Naive B cell (primary cell): ENCODE measurements around the gene SECTM1. TPM values are rescaled to one million over a fixed set of nuclear protein-coding genes. Genes with fewer than 3 reads are reported as not detected.

Experiments used
- ATAC-seq, 2 donors: fragments of 150-1000 bp; cut with Tn5 transposase; 2 replicates each; pipeline ENCODE4 v1.10.0; 2021; ENCODE audit warnings: low read depth in 2 of 2, mild to moderate bottlenecking in 2 of 2, moderate library complexity in 2 of 2
- DNase-seq: peaks from one replicate; pipeline ENCODE4 v3.0.0; 2022
- H3K27ac Mint-ChIP-seq, 6 donors: one replicate each; pipeline ENCODE4 v1.8.0; 2020 to 2022; ENCODE audit warnings: mild to moderate bottlenecking in 6 of 6, mixed read lengths in 6 of 6, moderate library complexity in 5 of 6, inconsistent platforms in 2 of 6
- H3K27me3 Mint-ChIP-seq, 3 donors: one replicate each; pipeline ENCODE4 v1.8.0; 2021 to 2022; ENCODE audit warnings: mixed read lengths in 3 of 3, mild to moderate bottlenecking in 1 of 3
- H3K36me3 Mint-ChIP-seq, 2 donors: one replicate each; pipeline ENCODE4 v1.8.0; 2020 to 2022; ENCODE audit warnings: mixed read lengths in 2 of 2, inconsistent platforms in 1 of 2, mild to moderate bottlenecking in 1 of 2
- H3K4me1 Mint-ChIP-seq, 3 donors: one replicate each; pipeline ENCODE4 v1.8.0; 2020 to 2022; ENCODE audit warnings: mixed read lengths in 3 of 3, inconsistent platforms in 1 of 3, mild to moderate bottlenecking in 1 of 3, moderate library complexity in 1 of 3
- H3K4me3 Mint-ChIP-seq, 8 donors: one replicate each; pipeline ENCODE4 v1.8.0; 2020 to 2022; ENCODE audit warnings: mild to moderate bottlenecking in 8 of 8, mixed read lengths in 8 of 8, moderate library complexity in 8 of 8, inconsistent platforms in 2 of 8
- H3K9me3 Mint-ChIP-seq, 7 donors: one replicate each; pipeline ENCODE4 v1.8.0; 2020 to 2022; ENCODE audit warnings: mixed read lengths in 7 of 7, mild to moderate bottlenecking in 5 of 7, inconsistent platforms in 2 of 7, moderate library complexity in 1 of 7
- polyA plus RNA-seq, 6 donors: library from polyadenylated mRNA; unstranded; fragments of 300-500 nt; fragmentation: Illumina TruSeq; gene quantifications; one replicate each; pipeline ENCODE4 v1.2.3, GENCODE V29; 2021; ENCODE audit warnings: low read depth in 6 of 6

SECTM1 gene
- polyA plus RNA-seq, 6 donors from 2014 or later = 0.19 to 2.2 TPM; not detected in 4

DNA sequence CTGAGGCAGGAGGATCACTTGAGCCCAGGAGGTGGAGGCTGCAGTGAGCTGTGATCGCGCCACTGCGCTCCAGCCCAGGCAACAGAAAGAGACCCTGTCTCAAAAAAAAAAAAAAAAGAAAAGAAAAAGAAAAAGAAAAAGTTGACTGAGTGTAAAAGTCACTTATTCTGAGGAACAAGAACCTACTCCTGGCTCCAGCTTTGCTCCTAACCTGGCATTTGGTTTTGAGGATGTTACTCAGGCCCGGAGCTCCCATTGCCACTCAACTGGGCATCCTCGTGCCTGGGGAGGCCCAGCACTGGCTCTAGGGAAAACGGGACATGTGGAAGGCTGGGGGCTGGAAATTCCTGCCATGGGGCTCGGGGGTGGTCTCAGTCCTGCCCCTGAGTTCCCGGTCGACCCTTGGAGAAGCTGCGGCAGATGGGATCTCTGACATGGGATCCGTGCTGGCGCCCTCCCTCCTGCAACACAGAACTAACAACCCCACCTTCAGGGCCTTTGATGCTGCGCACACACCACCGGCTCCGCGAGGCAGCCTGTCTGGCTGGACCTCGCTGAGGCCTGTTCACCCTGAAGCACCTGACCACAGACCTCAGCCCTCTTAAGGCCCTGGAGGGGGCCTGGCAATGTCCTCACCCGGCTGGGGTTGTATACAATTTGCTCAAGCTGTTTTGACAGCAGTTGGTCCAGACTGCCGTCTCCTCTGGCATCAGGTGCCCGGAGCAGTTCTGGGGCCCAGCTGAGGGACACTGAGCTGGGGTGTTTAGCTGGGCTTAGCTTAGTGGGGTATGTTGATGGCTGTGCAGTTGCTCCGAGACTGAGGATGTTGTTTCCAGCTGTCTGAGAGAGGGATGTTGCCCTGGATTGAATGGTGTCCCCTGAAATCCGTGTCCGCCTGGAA lies 28.5 kb downstream of the SECTM1 start:
- H3K4me3 Mint-ChIP-seq = no peak overlapping the region
- DNase-seq = no peak
- H3K36me3 Mint-ChIP-seq = no peaks in the 10 kb centered on the region
- H3K27ac Mint-ChIP-seq = peak overlapping the region in 2 of 6 donors; percentile 34 to 65
- ATAC-seq = no peak
- H3K4me1 Mint-ChIP-seq = peaks cover 22 to 36% (median 28%) of the 10 kb centered on the region in 3 donors
- H3K27me3 Mint-ChIP-seq = peaks cover 5 to 10% (median 9%) of the 10 kb centered on the region in 3 donors
- no peaks in the 10 kb centered on the region for H3K9me3 Mint-ChIP-seq

DNA sequence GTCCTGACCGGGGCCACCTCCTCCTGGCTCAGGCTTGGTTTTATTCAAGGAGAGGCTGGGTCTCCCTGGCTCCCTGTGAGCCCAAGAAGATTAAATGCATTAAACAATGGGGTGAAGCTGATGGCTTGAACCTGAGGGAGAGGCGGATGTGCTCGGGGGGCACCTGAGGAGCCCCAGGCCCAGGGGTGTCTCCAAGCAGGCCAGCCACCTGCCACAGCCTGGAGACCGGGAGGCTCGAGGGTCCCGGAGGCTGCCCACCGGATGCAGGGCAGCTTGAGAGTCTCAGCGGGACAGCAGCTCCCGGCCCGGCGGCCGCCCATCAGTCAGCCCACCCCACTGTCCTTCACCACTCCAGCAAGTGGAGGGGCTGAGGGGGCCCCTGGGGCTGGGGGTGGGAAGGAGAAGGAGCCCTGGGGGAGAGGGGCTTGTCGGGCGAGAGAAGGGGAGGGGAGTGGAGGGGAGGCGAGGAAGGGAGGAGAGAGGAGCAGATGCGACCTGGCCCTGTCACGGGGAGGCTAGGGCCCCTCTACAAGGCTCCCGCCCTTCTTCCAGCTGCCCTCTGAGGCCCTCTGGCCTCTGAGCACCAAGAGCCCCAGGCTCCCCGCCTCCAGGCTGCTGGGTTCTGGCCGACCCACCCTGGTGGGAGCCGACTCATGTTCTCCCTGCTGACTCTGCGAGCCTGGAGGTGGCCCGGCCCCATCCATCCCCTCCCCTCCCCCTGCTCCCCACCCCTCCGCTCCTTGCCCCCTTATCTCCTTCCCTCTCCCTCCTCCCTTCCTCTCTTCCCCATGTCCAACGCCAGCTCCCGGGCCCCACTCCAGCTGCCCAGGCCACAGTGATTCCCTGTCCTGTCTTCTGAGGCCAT lies 29.4 kb downstream of the SECTM1 start:
- Mint-ChIP-seq H3K9me3 (no peaks in the 10 kb centered on the region), H3K4me3 (no peak overlapping the region), H3K4me1 (peaks cover 27 to 45% (median 34%) of the 10 kb centered on the region in 3 donors), H3K27ac (no peak overlapping the region), H3K36me3 (no peaks in the 10 kb centered on the region), H3K27me3 (peaks cover 0 to 9% (median 6%) of the 10 kb centered on the region in 3 donors)
- no peak for ATAC-seq
- no peak for DNase-seq

- DNase-seq (no peak), ATAC-seq (no peak)
- Mint-ChIP-seq H3K9me3 (no peaks in the 10 kb centered on the region), H3K36me3 (no peaks in the 10 kb centered on the region), H3K4me1 (peaks cover 32 to 54% (median 41%) of the 10 kb centered on the region in 3 donors), H3K27ac (no peak overlapping the region), H3K27me3 (peaks cover 0 to 4% (median 0%) of the 10 kb centered on the region in 3 donors), H3K4me3 (peak overlapping the region in 1 of 8 donors; percentile 9)
Measured at GRCh38 chr17:82302991-82303943, 30.3 kb downstream of the SECTM1 start.

DNA sequence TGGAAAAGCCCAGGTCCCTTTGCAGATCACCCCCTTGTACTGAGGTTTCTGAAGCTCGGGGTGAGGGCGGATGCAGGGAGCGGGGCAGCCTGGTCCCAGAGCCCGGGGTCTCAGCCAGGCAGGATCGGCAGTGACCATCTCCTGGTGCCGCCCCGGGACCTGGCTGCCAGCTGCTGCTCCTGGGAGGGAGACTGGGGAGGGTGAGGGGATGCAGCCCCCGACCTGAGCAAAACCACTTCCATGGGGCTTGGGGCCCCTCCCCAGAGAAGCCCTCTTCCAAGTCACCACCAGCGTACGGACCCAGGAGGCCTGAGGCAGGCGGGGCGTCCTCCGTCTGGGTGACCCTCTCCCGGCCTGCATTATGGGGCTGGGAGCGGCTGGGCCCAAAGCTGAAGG lies 31.0 kb downstream of the SECTM1 start:
- no peak for DNase-seq
- H3K9me3 Mint-ChIP-seq = no peaks in the 10 kb centered on the region
- H3K27me3 Mint-ChIP-seq = no peaks in the 10 kb centered on the region
- peak overlapping the region in 5 of 8 donors; percentile 31 to 76 (median 66) for H3K4me3 Mint-ChIP-seq
- peaks cover 38 to 61% (median 48%) of the 10 kb centered on the region in 3 donors for H3K4me1 Mint-ChIP-seq
- no peaks in the 10 kb centered on the region for H3K36me3 Mint-ChIP-seq
- peak overlapping the region in 1 of 6 donors; percentile 100 for H3K27ac Mint-ChIP-seq
- no peak for ATAC-seq

- Mint-ChIP-seq H3K36me3 (no peaks in the 10 kb centered on the region), H3K4me1 (peaks cover 42 to 66% (median 53%) of the 10 kb centered on the region in 3 donors), H3K4me3 (peak overlapping the region; percentile 31 to 76 (median 62)), H3K27me3 (no peaks in the 10 kb centered on the region), H3K27ac (peak overlapping the region in 5 of 6 donors; percentile 49 to 100 (median 81)), H3K9me3 (no peaks in the 10 kb centered on the region)
- ATAC-seq (no peak), DNase-seq (peak; percentile 50)
Measured at GRCh38 chr17:82301916-82302567, 31.5 kb downstream of the SECTM1 start.

DNA sequence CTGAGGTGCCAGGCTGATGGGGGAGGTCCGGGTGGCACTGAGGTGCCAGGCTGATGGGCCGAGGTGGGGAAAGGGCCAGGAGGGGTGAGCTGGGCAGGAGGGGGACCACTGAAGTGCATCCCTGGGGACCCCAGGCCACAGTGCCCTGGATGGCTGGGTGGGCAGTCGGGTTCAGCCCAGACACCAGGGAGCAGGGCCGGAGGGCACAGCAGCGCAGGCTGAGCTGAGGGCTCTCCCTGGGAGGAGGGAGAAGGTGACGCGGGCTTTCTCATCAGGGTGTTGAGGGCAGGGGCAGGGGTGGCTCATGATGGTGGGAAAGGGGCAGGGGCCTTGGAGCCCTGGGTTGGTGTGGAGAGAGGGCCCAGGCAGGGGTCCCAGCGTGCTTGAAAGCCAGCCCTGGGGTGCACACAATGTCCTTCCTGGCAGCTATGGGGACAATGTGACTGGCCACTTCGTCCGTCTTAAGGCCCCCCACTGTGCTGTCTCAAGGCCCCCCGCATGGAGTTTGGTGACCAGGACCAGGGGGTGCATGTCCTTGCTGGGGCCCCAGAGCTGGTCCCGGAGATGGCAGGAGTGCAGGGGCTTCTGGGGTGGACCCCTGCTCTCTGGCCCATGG lies 32.2 kb downstream of the SECTM1 start:
- no peaks in the 10 kb centered on the region for H3K9me3 Mint-ChIP-seq
- ATAC-seq (no peak), DNase-seq (no peak)
- peak overlapping the region in 7 of 8 donors; percentile 15 to 76 (median 51) for H3K4me3 Mint-ChIP-seq
- no peaks in the 10 kb centered on the region for H3K36me3 Mint-ChIP-seq
- H3K4me1 Mint-ChIP-seq = peaks cover 49 to 72% (median 60%) of the 10 kb centered on the region in 3 donors
- H3K27me3 Mint-ChIP-seq = no peaks in the 10 kb centered on the region
- H3K27ac Mint-ChIP-seq = peak overlapping the region; percentile 49 to 100 (median 94)

GRCh38 chr17:82300707-82301270 lies 32.8 kb downstream of the SECTM1 start:
- Mint-ChIP-seq H3K36me3 (no peaks in the 10 kb centered on the region), H3K27ac (peak overlapping the region; percentile 87 to 100 (median 100)), H3K4me3 (peak overlapping the region; percentile 15 to 76 (median 60)), H3K27me3 (no peaks in the 10 kb centered on the region), H3K4me1 (peaks cover 49 to 72% (median 61%) of the 10 kb centered on the region in 3 donors), H3K9me3 (no peaks in the 10 kb centered on the region)
- no peak for ATAC-seq
- DNase-seq = peak; percentile 65

- H3K4me1 Mint-ChIP-seq = peaks cover 49 to 77% (median 60%) of the 10 kb centered on the region in 3 donors
Measured at GRCh38 chr17:82300228-82300627, 33.3 kb downstream of the SECTM1 start.

DNA sequence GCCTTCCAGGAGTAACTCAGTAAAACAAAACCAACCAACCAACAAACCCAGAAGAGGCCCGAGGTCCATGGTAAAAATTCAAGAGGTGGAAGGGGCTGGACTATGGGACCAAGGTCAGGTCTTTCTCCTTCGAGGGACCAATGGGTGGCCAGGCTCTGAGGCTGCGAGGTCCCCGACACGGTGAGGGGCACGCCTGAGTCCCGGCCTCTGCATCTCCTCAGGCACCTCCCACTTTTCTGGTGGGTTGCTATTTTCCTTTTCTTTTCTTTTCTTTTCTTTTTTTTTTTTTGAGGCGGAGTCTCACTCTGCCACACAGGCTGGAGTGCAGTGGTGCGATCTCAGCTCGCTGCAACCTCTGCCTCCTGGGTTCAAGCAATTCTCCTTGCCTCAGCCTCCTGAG lies 34.1 kb downstream of the SECTM1 start:
- ATAC-seq = no peak

More at GRCh38 chr17:82300228-82300627, 33.3 kb downstream of the SECTM1 start:
- peak overlapping the region in 6 of 8 donors; percentile 36 to 84 (median 65) for H3K4me3 Mint-ChIP-seq
- H3K9me3 Mint-ChIP-seq = no peaks in the 10 kb centered on the region
- DNase-seq (no peak), ATAC-seq (no peak)
- H3K36me3 Mint-ChIP-seq = no peaks in the 10 kb centered on the region
- no peaks in the 10 kb centered on the region for H3K27me3 Mint-ChIP-seq
- peak overlapping the region; percentile 87 to 100 (median 100) for H3K27ac Mint-ChIP-seq

GRCh38 chr17:82298538-82299421 lies 34.8 kb downstream of the SECTM1 start:
- H3K4me1 Mint-ChIP-seq = peaks cover 54 to 91% (median 65%) of the 10 kb centered on the region in 3 donors
- DNase-seq (no peak), ATAC-seq (peak; percentile 21 to 22)
- no peaks in the 10 kb centered on the region for H3K9me3 Mint-ChIP-seq
- peak overlapping the region; percentile 89 to 99 (median 96) for H3K4me3 Mint-ChIP-seq
- peak overlapping the region; percentile 100 for H3K27ac Mint-ChIP-seq
- H3K27me3 Mint-ChIP-seq = no peaks in the 10 kb centered on the region
- H3K36me3 Mint-ChIP-seq = no peaks in the 10 kb centered on the region

More for the DNA sequence above, 34.1 kb downstream of the SECTM1 start:
- peak overlapping the region; percentile 100 for H3K27ac Mint-ChIP-seq
- no peak for DNase-seq
- H3K36me3 Mint-ChIP-seq = no peaks in the 10 kb centered on the region
- no peaks in the 10 kb centered on the region for H3K27me3 Mint-ChIP-seq
- no peaks in the 10 kb centered on the region for H3K9me3 Mint-ChIP-seq
- peaks cover 53 to 85% (median 60%) of the 10 kb centered on the region in 3 donors for H3K4me1 Mint-ChIP-seq
- H3K4me3 Mint-ChIP-seq = peak overlapping the region in 7 of 8 donors; percentile 47 to 96 (median 75)
